HEK293T (cell line): ENCODE results near the gene OSCP1.

Experiments
- BHLHE40 ChIP-seq: fragments of 450-650 bp; IDR thresholded peaks from 2 replicates; pipeline ENCODE4 v1.6.1; 2016; ENCODE audit warnings: mild to moderate bottlenecking, moderate library complexity, borderline replicate concordance
- FOXA1 ChIP-seq: fragments of 450-650 bp; IDR thresholded peaks from 2 replicates; pipeline ENCODE4 v1.6.1; 2016; ENCODE audit warnings: mild to moderate bottlenecking
- FOXK2 ChIP-seq: fragments of 450-650 bp; IDR thresholded peaks from 2 replicates; pipeline ENCODE4 v1.6.1; 2016; ENCODE audit warnings: mild to moderate bottlenecking
- L3MBTL2 ChIP-seq: fragments of 450-650 bp; conservative IDR thresholded peaks from 2 replicates; pipeline ENCODE4 v1.6.1; 2016; ENCODE audit warnings: mild to moderate bottlenecking
- NFRKB ChIP-seq: fragments of 450-650 bp; IDR thresholded peaks from 2 replicates; pipeline ENCODE4 v1.6.1; 2016; ENCODE audit warnings: mild to moderate bottlenecking, moderate library complexity
- SP1 ChIP-seq: fragments of 450-650 bp; IDR thresholded peaks from 2 replicates; pipeline ENCODE4 v1.6.1; 2017
- ZNF384 ChIP-seq: fragments of 450-650 bp; IDR thresholded peaks from 2 replicates; pipeline ENCODE4 v1.6.1; 2016
- TF ChIP-seq, protein P1 (sequence below): fragments of 450-650 bp; IDR thresholded peaks from 2 replicates; pipeline ENCODE4 v1.6.1; 2016

DNA sequence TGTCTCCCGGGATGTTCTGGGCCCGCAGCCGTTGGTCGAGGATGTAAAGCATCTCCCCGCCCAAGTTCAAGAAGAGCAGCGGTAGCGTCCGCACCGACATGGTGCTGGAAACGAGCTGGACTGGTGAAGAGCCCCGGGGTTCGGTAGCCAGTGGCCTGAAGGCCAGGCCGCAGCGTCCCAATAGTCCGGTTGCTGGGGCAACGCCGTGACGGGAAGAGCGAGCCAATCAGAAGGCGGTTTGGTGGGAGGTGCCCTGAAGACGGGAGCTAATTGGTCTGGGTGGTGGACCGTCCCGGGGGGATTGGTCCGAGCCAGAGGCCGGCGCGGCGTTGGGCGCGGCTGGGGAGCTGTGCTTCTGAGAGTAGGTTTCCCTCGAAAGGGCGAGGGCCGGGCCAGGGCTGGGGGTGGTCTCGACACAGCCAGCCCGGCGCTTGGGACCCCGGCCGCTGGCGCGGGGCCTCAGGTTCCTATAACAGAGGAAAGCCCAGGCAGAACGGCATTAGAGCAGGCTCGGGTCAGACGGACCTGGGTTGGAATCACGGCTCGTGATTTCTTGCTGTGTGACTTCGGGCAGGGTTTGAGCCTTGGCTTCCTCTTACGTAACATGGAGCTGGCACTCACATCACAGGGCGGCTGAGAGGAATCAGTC lies at the start of gene OSCP1:
- TF ChIP-seq FOXA1, result no peak
- no peak for TF ChIP-seq BHLHE40
- no peak for TF ChIP-seq SP1
- TF ChIP-seq FOXK2, result no peak
- no peak for TF ChIP-seq NFRKB
- peak; percentile 97 for TF ChIP-seq L3MBTL2
- no peak for TF ChIP-seq ZNF384
- TF ChIP-seq, protein P1, sequence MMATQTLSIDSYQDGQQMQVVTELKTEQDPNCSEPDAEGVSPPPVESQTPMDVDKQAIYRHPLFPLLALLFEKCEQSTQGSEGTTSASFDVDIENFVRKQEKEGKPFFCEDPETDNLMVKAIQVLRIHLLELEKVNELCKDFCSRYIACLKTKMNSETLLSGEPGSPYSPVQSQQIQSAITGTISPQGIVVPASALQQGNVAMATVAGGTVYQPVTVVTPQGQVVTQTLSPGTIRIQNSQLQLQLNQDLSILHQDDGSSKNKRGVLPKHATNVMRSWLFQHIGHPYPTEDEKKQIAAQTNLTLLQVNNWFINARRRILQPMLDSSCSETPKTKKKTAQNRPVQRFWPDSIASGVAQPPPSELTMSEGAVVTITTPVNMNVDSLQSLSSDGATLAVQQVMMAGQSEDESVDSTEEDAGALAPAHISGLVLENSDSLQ, result no peak
